ENCODE measurements around the gene HOXD10. TPM values are rescaled to one million over a fixed set of nuclear protein-coding genes. Genes with fewer than 3 reads are reported as not detected.

Gene HOXD10
- total and polyA plus RNA-seq, 2 donors from 2014 or later: 28.2 to 35.4 TPM

GRCh38 chr2:176147210-176147799 lies 30.7 kb downstream of the HOXD10 start:
- FAIRE-seq (no peak), DNase-seq (peak in 1 of 5 donors; percentile 62)
- no peaks in the 10 kb centered on the region for H3K27me3 ChIP-seq (ENCODE audit: control insufficient read depth, insufficient read depth, low read length)
- H3K27ac ChIP-seq (ENCODE audit: low read depth in 2 of 2, low read length in 2 of 2): peak overlapping the region; percentile 54 to 81
- peak overlapping the region; percentile 40 to 49 (median 43) for H3K9ac ChIP-seq (ENCODE audit: low read length in 3 of 3)
- H3K9me3 ChIP-seq (ENCODE audit: control insufficient read depth in 2 of 3, insufficient read depth in 1 of 3, low read length in 3 of 3): no peaks in the 10 kb centered on the region
- no peak for TF ChIP-seq CTCF (IDR thresholded peaks at IDR 0.05; ENCODE audit: borderline replicate concordance, extremely low read depth, insufficient read depth)
- intact Hi-C loops (cut with DNase I): loop anchor here (10.0 kb wide), 2 partner anchors 307 to 407 kb away; no protein-coding TSS in a partner anchor
- H3K4me1 ChIP-seq (ENCODE audit: control insufficient read depth in 2 of 3, insufficient read depth in 2 of 3, low read depth in 1 of 3, low read length in 3 of 3): peaks cover 12 to 20% (median 12%) of the 10 kb centered on the region in 3 donors
- no peaks in the 10 kb centered on the region for H3K36me3 ChIP-seq (ENCODE audit: control insufficient read depth in 2 of 3, insufficient read depth in 3 of 3, low read length in 3 of 3)
- H3K4me3 ChIP-seq (ENCODE audit: low read length in 3 of 3): peak overlapping the region; percentile 32 to 61 (median 47)

- H3K9ac ChIP-seq (ENCODE audit: low read length in 3 of 3): peak overlapping the region in 2 of 3 donors; percentile 27 to 78
- H3K27me3 ChIP-seq (ENCODE audit: control insufficient read depth, insufficient read depth, low read length): no peaks in the 10 kb centered on the region
- H3K4me3 ChIP-seq (ENCODE audit: low read length in 3 of 3): peak overlapping the region; percentile 11 to 75 (median 44)
- FAIRE-seq: no peak
- peak overlapping the region; percentile 89 to 93 for H3K27ac ChIP-seq (ENCODE audit: low read depth in 2 of 2, low read length in 2 of 2)
- H3K9me3 ChIP-seq (ENCODE audit: control insufficient read depth in 2 of 3, insufficient read depth in 1 of 3, low read length in 3 of 3): no peaks in the 10 kb centered on the region
- peak in 4 of 5 donors; percentile 78 to 90 (median 84) for DNase-seq
- intact Hi-C loops (cut with DNase I): loop anchor here (10.0 kb wide), 2 partner anchors 307 to 407 kb away; no protein-coding TSS in a partner anchor
- H3K4me1 ChIP-seq (ENCODE audit: control insufficient read depth in 2 of 3, insufficient read depth in 2 of 3, low read depth in 1 of 3, low read length in 3 of 3): peaks cover 10 to 16% (median 10%) of the 10 kb centered on the region in 3 donors
- TF ChIP-seq CTCF (IDR thresholded peaks at IDR 0.05; ENCODE audit: borderline replicate concordance, extremely low read depth, insufficient read depth): no peak
- H3K36me3 ChIP-seq (ENCODE audit: control insufficient read depth in 2 of 3, insufficient read depth in 3 of 3, low read length in 3 of 3): no peaks in the 10 kb centered on the region
Observed at GRCh38 chr2:176147800-176148496, 31.4 kb downstream of the HOXD10 start.

GRCh38 chr2:176148751-176149421 lies 32.3 kb downstream of the HOXD10 start:
- Histone ChIP-seq H3K27me3 (ENCODE audit: control insufficient read depth, insufficient read depth, low read length) (no peaks in the 10 kb centered on the region), H3K9ac (ENCODE audit: low read length in 3 of 3) (peak overlapping the region in 1 of 3 donors; percentile 78), H3K4me3 (ENCODE audit: low read length in 3 of 3) (peak overlapping the region; percentile 11 to 75 (median 44)), H3K4me1 (ENCODE audit: control insufficient read depth in 2 of 3, insufficient read depth in 2 of 3, low read depth in 1 of 3, low read length in 3 of 3) (peaks cover 10 to 16% (median 10%) of the 10 kb centered on the region in 3 donors), H3K27ac (ENCODE audit: low read depth in 2 of 2, low read length in 2 of 2) (peak overlapping the region; percentile 89 to 93), H3K36me3 (ENCODE audit: control insufficient read depth in 2 of 3, insufficient read depth in 3 of 3, low read length in 3 of 3) (peaks cover 0 to 2% (median 0%) of the 10 kb centered on the region in 3 donors), H3K9me3 (ENCODE audit: control insufficient read depth in 2 of 3, insufficient read depth in 1 of 3, low read length in 3 of 3) (no peaks in the 10 kb centered on the region)
- TF ChIP-seq CTCF (IDR thresholded peaks at IDR 0.05; ENCODE audit: borderline replicate concordance, extremely low read depth, insufficient read depth): no peak
- FAIRE-seq (no peak), DNase-seq (peak in 2 of 5 donors; percentile 59 to 64)
- intact Hi-C loops (cut with DNase I): loop anchor here (10.0 kb wide), 2 partner anchors 306 to 406 kb away; no protein-coding TSS in a partner anchor

Data from kidney (tissue), 14 donors.